Natural killer cell treated with Interleukin-12 subunit alpha and Interleukin-12 subunit beta and Interleukin-15 and Interleukin-18, amount 100 ng/mL, for 72 hours (primary cell): ENCODE results near the gene ASXL2. TPM values are rescaled to one million over a fixed set of nuclear protein-coding genes. Genes with fewer than 3 reads are reported as not detected.
"Not testable (repeated sequence)": the region's sequence is repeated elsewhere in the genome, so short reads cannot be mapped to it uniquely, and the experiment has no call there.

Experiments used
- ATAC-seq, 2 donors: fragments of 150-1000 bp; cut with Tn5 transposase in 1 of 2; sonication (Bioruptor Pico), chemical (Tn5 transposase) in 1 of 2; 2 replicates each; pipeline ENCODE4 v1.10.0; 2021
- DNase-seq: peaks from one replicate; pipeline ENCODE4 v3.0.0; 2022; ENCODE audit warnings: low spot score
- H3K27ac Mint-ChIP-seq, 2 donors: 1 replicate in 1 of 2; 2 replicates in 1 of 2; pipeline ENCODE4 v1.8.0; 2022; ENCODE audit warnings: mixed read lengths in 2 of 2, mild to moderate bottlenecking in 1 of 2, moderate library complexity in 1 of 2
- H3K27me3 Mint-ChIP-seq, 2 donors: 1 replicate in 1 of 2; 2 replicates in 1 of 2; pipeline ENCODE4 v1.8.0; 2022; ENCODE audit warnings: mixed read lengths in 2 of 2
- H3K36me3 Mint-ChIP-seq: one replicate; pipeline ENCODE4 v1.8.0; 2022; ENCODE audit warnings: mixed read lengths
- H3K4me1 Mint-ChIP-seq, 2 donors: 1 replicate in 1 of 2; 2 replicates in 1 of 2; pipeline ENCODE4 v1.8.0; 2022; ENCODE audit warnings: low read depth in 2 of 2, mixed read lengths in 2 of 2, mild to moderate bottlenecking in 1 of 2
- H3K4me3 Mint-ChIP-seq: one replicate; pipeline ENCODE4 v1.8.0; 2022; ENCODE audit warnings: mixed read lengths
- H3K9me3 Mint-ChIP-seq: 2 replicates; pipeline ENCODE4 v1.8.0; 2022; ENCODE audit warnings: mixed read lengths
- total RNA-seq, 2 donors: library from RNA; stranded (reverse); gene quantifications; one replicate each; pipeline ENCODE4 v1.2.3, GENCODE V29; 2022

Gene ASXL2
- total RNA-seq, 2 donors from 2014 or later, result 37.2 to 38.8 TPM

GRCh38 chr2:25711675-25712354 is 166.5 kb downstream of the ASXL2 start:
- Mint-ChIP-seq H3K4me3 (peak overlapping the region; percentile 34), H3K27ac (peak overlapping the region in 1 of 2 donors; percentile 15), H3K27me3 (peaks cover 21 to 37% of the 10 kb centered on the region in 2 donors), H3K9me3 (no peaks in the 10 kb centered on the region), H3K36me3 (no peaks in the 10 kb centered on the region), H3K4me1 (peaks cover 17 to 18% of the 10 kb centered on the region in 2 donors)
- ATAC-seq, result no peak
- DNase-seq, result no peak

GRCh38 chr2:25710750-25711149 is 167.5 kb downstream of the ASXL2 start:
- no peaks in the 10 kb centered on the region for H3K36me3 Mint-ChIP-seq
- no peaks in the 10 kb centered on the region for H3K9me3 Mint-ChIP-seq

GRCh38 chr2:25709349-25709748 is 168.9 kb downstream of the ASXL2 start:
- ATAC-seq (no peak), DNase-seq (no peak)
- Mint-ChIP-seq H3K4me1 (peaks cover 17 to 18% of the 10 kb centered on the region in 2 donors), H3K36me3 (no peaks in the 10 kb centered on the region), H3K4me3 (no peak overlapping the region), H3K27me3 (peaks cover 21 to 37% of the 10 kb centered on the region in 2 donors), H3K9me3 (no peaks in the 10 kb centered on the region), H3K27ac (no peak overlapping the region)

More at GRCh38 chr2:25710750-25711149, 167.5 kb downstream of the ASXL2 start:
- ATAC-seq, result no peak
- no peak overlapping the region for H3K27ac Mint-ChIP-seq
- no peak for DNase-seq
- peaks cover 17 to 18% of the 10 kb centered on the region in 2 donors for H3K4me1 Mint-ChIP-seq
- H3K4me3 Mint-ChIP-seq, result no peak overlapping the region
- peaks cover 21 to 37% of the 10 kb centered on the region in 2 donors for H3K27me3 Mint-ChIP-seq

- Mint-ChIP-seq H3K4me3 (no peak overlapping the region), H3K36me3 (no peaks in the 10 kb centered on the region), H3K4me1 (peaks cover 17 to 18% of the 10 kb centered on the region in 2 donors), H3K9me3 (no peaks in the 10 kb centered on the region), H3K27me3 (peaks cover 21 to 37% of the 10 kb centered on the region in 2 donors), H3K27ac (no peak overlapping the region)
- DNase-seq (no peak), ATAC-seq (peak in 1 of 2 donors; percentile 33)
Observed at GRCh38 chr2:25707927-25708590, 170.2 kb downstream of the ASXL2 start.

- DNase-seq, H3K27ac Mint-ChIP-seq, ATAC-seq, H3K9me3 Mint-ChIP-seq, H3K36me3 Mint-ChIP-seq, H3K4me1 Mint-ChIP-seq, H3K4me3 Mint-ChIP-seq: not testable (repeated sequence)
- peaks cover 9 to 18% of the 10 kb centered on the region in 2 donors for H3K27me3 Mint-ChIP-seq
Observed at GRCh38 chr2:25705575-25705974, 172.7 kb downstream of the ASXL2 start.

GRCh38 chr2:25701801-25702200 is 176.5 kb downstream of the ASXL2 start:
- H3K4me3 Mint-ChIP-seq, result no peak overlapping the region
- no peak for DNase-seq
- no peaks in the 10 kb centered on the region for H3K9me3 Mint-ChIP-seq
- ATAC-seq, result no peak
- H3K36me3 Mint-ChIP-seq, result no peaks in the 10 kb centered on the region
- no peak overlapping the region for H3K27ac Mint-ChIP-seq
- no peaks in the 10 kb centered on the region for H3K4me1 Mint-ChIP-seq
- no peaks in the 10 kb centered on the region for H3K27me3 Mint-ChIP-seq

- H3K9me3 Mint-ChIP-seq, result no peaks in the 10 kb centered on the region
- no peak for ATAC-seq
- DNase-seq, result no peak
- H3K27ac Mint-ChIP-seq, result no peak overlapping the region
- H3K36me3 Mint-ChIP-seq, result no peaks in the 10 kb centered on the region
- no peaks in the 10 kb centered on the region for H3K4me1 Mint-ChIP-seq
- no peaks in the 10 kb centered on the region for H3K27me3 Mint-ChIP-seq
- H3K4me3 Mint-ChIP-seq, result no peak overlapping the region
Observed at GRCh38 chr2:25700221-25700660, 178.0 kb downstream of the ASXL2 start.

GRCh38 chr2:25699216-25699615 is 179.1 kb downstream of the ASXL2 start:
- Mint-ChIP-seq H3K4me3 (no peak overlapping the region), H3K36me3 (no peaks in the 10 kb centered on the region), H3K9me3 (no peaks in the 10 kb centered on the region), H3K27ac (no peak overlapping the region), H3K27me3 (no peaks in the 10 kb centered on the region), H3K4me1 (no peaks in the 10 kb centered on the region)
- no peak for ATAC-seq
- DNase-seq, result no peak

GRCh38 chr2:25698752-25699151 is 179.5 kb downstream of the ASXL2 start:
- Mint-ChIP-seq H3K9me3 (no peaks in the 10 kb centered on the region), H3K27ac (no peak overlapping the region), H3K4me3 (no peak overlapping the region), H3K4me1 (no peaks in the 10 kb centered on the region), H3K27me3 (no peaks in the 10 kb centered on the region), H3K36me3 (no peaks in the 10 kb centered on the region)
- DNase-seq, result no peak
- ATAC-seq, result no peak

- DNase-seq, result no peak
- Mint-ChIP-seq H3K27me3 (no peaks in the 10 kb centered on the region), H3K9me3 (no peaks in the 10 kb centered on the region), H3K4me3 (no peak overlapping the region), H3K4me1 (no peaks in the 10 kb centered on the region), H3K36me3 (no peaks in the 10 kb centered on the region), H3K27ac (no peak overlapping the region)
- ATAC-seq, result peak in 1 of 2 donors; percentile 29
Observed at GRCh38 chr2:25697559-25698341, 180.5 kb downstream of the ASXL2 start.

- Mint-ChIP-seq H3K27me3 (peaks cover 0 to 3% of the 10 kb centered on the region in 2 donors), H3K36me3 (no peaks in the 10 kb centered on the region), H3K27ac (no peak overlapping the region), H3K4me1 (no peaks in the 10 kb centered on the region), H3K9me3 (no peaks in the 10 kb centered on the region), H3K4me3 (no peak overlapping the region)
- ATAC-seq (no peak), DNase-seq (no peak)
Observed at GRCh38 chr2:25692737-25693445, 185.4 kb downstream of the ASXL2 start.

GRCh38 chr2:25692143-25692542 is 186.1 kb downstream of the ASXL2 start:
- no peaks in the 10 kb centered on the region for H3K36me3 Mint-ChIP-seq
- no peak overlapping the region for H3K4me3 Mint-ChIP-seq
- DNase-seq, result no peak
- no peak for ATAC-seq
- no peak overlapping the region for H3K27ac Mint-ChIP-seq
- H3K4me1 Mint-ChIP-seq, result no peaks in the 10 kb centered on the region
- no peaks in the 10 kb centered on the region for H3K9me3 Mint-ChIP-seq
- H3K27me3 Mint-ChIP-seq, result peaks cover 0 to 3% of the 10 kb centered on the region in 2 donors

- no peaks in the 10 kb centered on the region for H3K9me3 Mint-ChIP-seq
- DNase-seq (no peak), ATAC-seq (no peak)
- H3K27me3 Mint-ChIP-seq, result peaks cover 0 to 4% of the 10 kb centered on the region in 2 donors
- no peak overlapping the region for H3K27ac Mint-ChIP-seq
- H3K4me3 Mint-ChIP-seq, result no peak overlapping the region
- H3K4me1 Mint-ChIP-seq, result no peaks in the 10 kb centered on the region
- H3K36me3 Mint-ChIP-seq, result no peaks in the 10 kb centered on the region
Observed at GRCh38 chr2:25690058-25690457, 188.2 kb downstream of the ASXL2 start.
